Fibroblast of lung (primary cell): Measurements from ENCODE around the gene VTI1A. TPM values are rescaled to one million over a fixed set of nuclear protein-coding genes. Genes with fewer than 3 reads are reported as not detected.

Source experiments
- DNase-seq, 2 donors: peaks; one replicate each; pipeline versions ENCODE4 v3.0.0 to v3.0.0-alpha.2; 2010; ENCODE audit warnings: low read depth in 2 of 2
- H2AFZ ChIP-seq: 2 replicates; pipeline ENCODE4 v1.5.1; 2012; ENCODE audit warnings: low read length, control low read depth, inconsistent platforms
- H3K27ac ChIP-seq: 2 replicates; pipeline ENCODE4 v1.5.1; 2011; ENCODE audit warnings: low read length, control low read depth; ENCODE audit not compliant: insufficient read depth
- H3K27me3 ChIP-seq: 2 replicates; pipeline ENCODE4 v1.5.1; 2011; ENCODE audit warnings: mild to moderate bottlenecking, low read length; ENCODE audit not compliant: control insufficient read depth, insufficient read depth
- H3K36me3 ChIP-seq: 2 replicates; pipeline ENCODE4 v1.5.1; 2011; ENCODE audit warnings: low read length; ENCODE audit not compliant: control insufficient read depth, insufficient read depth
- H3K4me1 ChIP-seq: 2 replicates; pipeline ENCODE4 v1.5.1; 2011; ENCODE audit warnings: low read length; ENCODE audit not compliant: control insufficient read depth, insufficient read depth; ENCODE audit errors: extremely low read depth
- H3K4me2 ChIP-seq: 2 replicates; pipeline ENCODE4 v1.5.1; 2011; ENCODE audit warnings: low read length, control low read depth; ENCODE audit not compliant: insufficient read depth; ENCODE audit errors: extremely low read depth
- H3K4me3 ChIP-seq, 4 experiments: fragments of 200-600 bp in 1 of 4; sonication (generic) in 1 of 4; replicated peaks in 1 of 4; 2 replicates each; pipeline ENCODE4 v1.5.1; 2011 to 2016; ENCODE audit warnings: low read length in 4 of 4, low read depth in 3 of 4, mild to moderate bottlenecking in 3 of 4, control low read depth in 2 of 4, inconsistent platforms in 1 of 4, mixed read lengths in 1 of 4; ENCODE audit not compliant: insufficient read depth in 1 of 4; ENCODE audit errors: control extremely low read depth in 1 of 4
- H3K79me2 ChIP-seq: 2 replicates; pipeline ENCODE4 v1.5.1; 2012; ENCODE audit warnings: mild to moderate bottlenecking, low read length, inconsistent platforms; ENCODE audit not compliant: control insufficient read depth, insufficient read depth
- H3K9ac ChIP-seq: 2 replicates; pipeline ENCODE4 v1.5.1; 2011; ENCODE audit warnings: mild to moderate bottlenecking, low read length, control low read depth; ENCODE audit not compliant: insufficient read depth
- H3K9me3 ChIP-seq: 2 replicates; pipeline ENCODE4 v1.5.1; 2012; ENCODE audit warnings: low read depth, low read length; ENCODE audit not compliant: control insufficient read depth, insufficient read depth
- H4K20me1 ChIP-seq: 2 replicates; pipeline ENCODE4 v1.5.1; 2011; ENCODE audit warnings: low read length; ENCODE audit not compliant: control insufficient read depth, insufficient read depth; ENCODE audit errors: extremely low read depth
- CTCF ChIP-seq, 2 donors: IDR thresholded peaks in 1 of 2; conservative IDR thresholded peaks in 1 of 2; 1 replicate in 1 of 2; 2 replicates in 1 of 2; pipeline ENCODE4 v1.5.1; 2011 to 2012; ENCODE audit warnings: low read length in 2 of 2, control low read depth in 1 of 2, inconsistent platforms in 1 of 2, low read depth in 1 of 2, mild to moderate bottlenecking in 1 of 2
- EZH2 ChIP-seq: IDR thresholded peaks from 2 replicates; pipeline ENCODE4 v1.5.1; 2012; ENCODE audit warnings: low read length, control low read depth, mild to moderate bottlenecking; ENCODE audit errors: missing control alignments
- polyA plus RNA-seq, 2 donors: library from polyadenylated mRNA; depleted of rRNA in 1 of 2; stranded (reverse) in 1 of 2; unstranded in 1 of 2; fragments of >200 nt; gene quantifications; 2 replicates each; pipeline ENCODE4 v1.2.1, GENCODE V29; 2011 to 2012; ENCODE audit warnings: missing spikeins in 1 of 2
- total RNA-seq: library from RNA; depleted of rRNA; stranded (reverse); fragments of >200 nt; gene quantifications from 2 replicates; pipeline ENCODE4 v1.2.1, GENCODE V29; 2014

VTI1A gene
- total and polyA plus RNA-seq, 2 donors (not counting 1 experiment from before 2014, with no cell fraction given): 19.1 to 30.9 TPM

GRCh38 chr10:112546474-112546873 is 99.5 kb downstream of the VTI1A start:
- no peak overlapping the region for H3K4me3 ChIP-seq
- H3K79me2 ChIP-seq: no peaks in the 10 kb centered on the region
- no peaks in the 10 kb centered on the region for H3K4me1 ChIP-seq
- H4K20me1 ChIP-seq: no peaks in the 10 kb centered on the region
- H3K9ac ChIP-seq: no peak overlapping the region
- H3K4me2 ChIP-seq: no peak overlapping the region
- no peak for DNase-seq
- H3K9me3 ChIP-seq: no peaks in the 10 kb centered on the region
- no peaks in the 10 kb centered on the region for H3K27me3 ChIP-seq
- no peaks in the 10 kb centered on the region for H3K36me3 ChIP-seq
- no peak overlapping the region for H3K27ac ChIP-seq
- no peak overlapping the region for H2AFZ ChIP-seq
- TF ChIP-seq CTCF (conservative IDR thresholded peaks at IDR 0.05 in 1 of 2, IDR thresholded peaks at IDR 0.05 in 1 of 2; ENCODE audit: low read depth in 1 of 2, low read length in 2 of 2) (no peak), EZH2 (no peak)

GRCh38 chr10:112548535-112549276 is 101.7 kb downstream of the VTI1A start:
- no peak for DNase-seq
- no peaks in the 10 kb centered on the region for H3K9me3 ChIP-seq
- no peak overlapping the region for H3K27ac ChIP-seq
- H2AFZ ChIP-seq: no peak overlapping the region
- H3K27me3 ChIP-seq: no peaks in the 10 kb centered on the region
- H3K79me2 ChIP-seq: no peaks in the 10 kb centered on the region
- no peaks in the 10 kb centered on the region for H3K36me3 ChIP-seq
- TF ChIP-seq CTCF (conservative IDR thresholded peaks at IDR 0.05 in 1 of 2, IDR thresholded peaks at IDR 0.05 in 1 of 2; ENCODE audit: low read depth in 1 of 2, low read length in 2 of 2): no peak
- no peak for TF ChIP-seq EZH2
- no peak overlapping the region for H3K4me3 ChIP-seq
- no peaks in the 10 kb centered on the region for H3K4me1 ChIP-seq
- no peak overlapping the region for H3K9ac ChIP-seq
- H4K20me1 ChIP-seq: no peaks in the 10 kb centered on the region
- H3K4me2 ChIP-seq: no peak overlapping the region

- H3K9me3 ChIP-seq: no peaks in the 10 kb centered on the region
- no peak for DNase-seq
- no peaks in the 10 kb centered on the region for H3K27me3 ChIP-seq
- no peaks in the 10 kb centered on the region for H3K4me1 ChIP-seq
- H3K4me2 ChIP-seq: no peak overlapping the region
- no peak overlapping the region for H3K9ac ChIP-seq
- H3K79me2 ChIP-seq: no peaks in the 10 kb centered on the region
- H2AFZ ChIP-seq: no peak overlapping the region
- H4K20me1 ChIP-seq: no peaks in the 10 kb centered on the region
- TF ChIP-seq CTCF (conservative IDR thresholded peaks at IDR 0.05 in 1 of 2, IDR thresholded peaks at IDR 0.05 in 1 of 2; ENCODE audit: low read depth in 1 of 2, low read length in 2 of 2) (no peak), EZH2 (no peak)
- no peak overlapping the region for H3K4me3 ChIP-seq
- H3K36me3 ChIP-seq: no peaks in the 10 kb centered on the region
- H3K27ac ChIP-seq: no peak overlapping the region
Measured at GRCh38 chr10:112552593-112553110, 105.6 kb downstream of the VTI1A start.
